Panc1 (cell line): Measurements from ENCODE around the gene RIMS1. TPM values are rescaled to one million over a fixed set of nuclear protein-coding genes. Genes with fewer than 3 reads are reported as not detected.

Experiments
- ATAC-seq: fragments of 200-7000 bp; cut with Tn5 transposase; 2 replicates; pipeline ENCODE4 v1.9.1; 2020; ENCODE audit warnings: mild to moderate bottlenecking, moderate library complexity
- BruUV-seq: library from RNA; stranded (reverse); fragments of 400-500 nt; replicated peaks from 2 replicates; lab custom pipeline; 2021; lab: Mats Ljungman, UMichigan
- CTCF ChIA-PET: fragments of 300-600 bp; sonication (Branson Sonifier 250); formaldehyde crosslinking; loops from one replicate; lab custom pipeline; 2022; ENCODE audit warnings: antibody characterized with exemption; lab: Charles Lee
- POLR2A ChIA-PET: fragments of 300-600 bp; sonication (Branson Sonifier 250); formaldehyde crosslinking; loops from one replicate; lab custom pipeline; 2022; ENCODE audit warnings: antibody characterized with exemption; lab: Charles Lee
- DNase-seq: peaks from one replicate; pipeline ENCODE4 v3.0.0-alpha.2; 2010; ENCODE audit warnings: low read depth, low spot score
- H3K27ac ChIP-seq: 2 replicates; pipeline ENCODE4 v1.5.1; 2011; ENCODE audit warnings: mild to moderate bottlenecking, low read length, inconsistent platforms
- H3K27me3 ChIP-seq: fragments of 200-500 bp; sonication (Bioruptor generic); 2 replicates; pipeline ENCODE4 v1.6.0; 2014; ENCODE audit warnings: low read length, inconsistent platforms; ENCODE audit not compliant: control insufficient read depth, insufficient read depth
- H3K36me3 ChIP-seq: fragments of 200-500 bp; sonication (Bioruptor generic); 2 replicates; pipeline ENCODE4 v1.5.1; 2014; ENCODE audit warnings: inconsistent platforms, mild to moderate bottlenecking, low read length, moderate library complexity; ENCODE audit not compliant: control insufficient read depth, insufficient read depth
- H3K4me1 ChIP-seq: 2 replicates; pipeline ENCODE4 v1.5.1; 2011; ENCODE audit warnings: inconsistent platforms, mild to moderate bottlenecking, low read length, moderate library complexity; ENCODE audit not compliant: control insufficient read depth, insufficient read depth
- H3K4me3 ChIP-seq, 2 experiments: 2 replicates each; pipeline ENCODE4 v1.5.1; 2011 to 2012; ENCODE audit warnings: low read depth in 2 of 2, low read length in 2 of 2, mild to moderate bottlenecking in 2 of 2, inconsistent platforms in 1 of 2, moderate library complexity in 1 of 2
- H3K9me3 ChIP-seq: fragments of 200-500 bp; sonication (Bioruptor generic); 2 replicates; pipeline ENCODE4 v1.5.1; 2014; ENCODE audit warnings: low read depth, mild to moderate bottlenecking, inconsistent platforms, low read length, moderate library complexity; ENCODE audit not compliant: control insufficient read depth, insufficient read depth
- CTCF ChIP-seq: fragments of 450-650 bp; IDR thresholded peaks from 2 replicates; pipeline ENCODE4 v1.5.1; 2017; ENCODE audit warnings: mild to moderate bottlenecking
- POLR2AphosphoS5 ChIP-seq: IDR thresholded peaks from 2 replicates; pipeline ENCODE4 v1.6.1; 2012; ENCODE audit warnings: mild to moderate bottlenecking, low read depth, low read length, moderate library complexity
- REST ChIP-seq, 2 experiments: IDR thresholded peaks; 2 replicates each; pipeline ENCODE4 v1.6.1; 2011 to 2012; ENCODE audit warnings: low read depth in 2 of 2, control low read depth in 1 of 2, low read length in 1 of 2, mild to moderate bottlenecking in 1 of 2, moderate library complexity in 1 of 2; ENCODE audit not compliant: insufficient read depth in 1 of 2
- SIN3A ChIP-seq: IDR thresholded peaks from 2 replicates; pipeline ENCODE4 v1.6.1; 2012; ENCODE audit warnings: low read depth, mild to moderate bottlenecking, low read length, moderate library complexity, borderline replicate concordance; ENCODE audit not compliant: insufficient read depth
- TCF7L2 ChIP-seq: IDR thresholded peaks from 2 replicates; pipeline ENCODE4 v1.6.1; 2011; ENCODE audit warnings: mild to moderate bottlenecking, low read depth, low read length, inconsistent platforms
- in situ Hi-C: cut with HindIII; loops from 2 replicates; pipeline ENCODE4 v1.10.0; 2016; ENCODE audit warnings: low sequenced_read_pairs, low pct_unique_long_range_greater_than_20kb
- intact Hi-C: fragments of 100-400 bp; cut with micrococcal nuclease; formaldehyde crosslinking; loops from one replicate; pipeline ENCODE4 v1.10.0; 2022; ENCODE audit not compliant: unreplicated experiment
- total RNA-seq: library from RNA; stranded (reverse); gene quantifications from one replicate; pipeline ENCODE4 v1.2.1, GENCODE V29; 2021; ENCODE audit not compliant: unreplicated experiment

The RIMS1 gene
- total RNA-seq, 1 experiment from 2014 or later = 0.18 TPM

DNA sequence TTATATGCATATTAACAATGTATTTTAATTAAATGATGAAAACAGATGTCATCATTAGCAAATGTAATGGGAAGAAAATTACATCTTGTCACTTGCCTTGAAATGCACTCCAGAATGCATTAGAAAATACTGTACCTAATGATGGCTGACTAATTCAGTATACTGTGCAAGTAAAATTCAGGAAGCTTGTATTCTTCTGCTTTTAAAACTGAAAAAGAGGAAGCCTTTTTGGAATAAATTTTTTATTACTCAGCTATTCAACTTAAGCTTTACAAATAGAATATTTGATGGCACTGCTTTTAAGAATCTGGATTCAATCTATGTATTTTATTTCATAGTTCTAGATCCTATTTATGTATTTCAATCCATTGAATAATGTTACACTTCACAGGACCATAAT lies 195.5 kb downstream of the RIMS1 start:
- Histone ChIP-seq H3K9me3 (no peaks in the 10 kb centered on the region), H3K4me3 (no peak overlapping the region), H3K4me1 (no peaks in the 10 kb centered on the region), H3K27ac (no peak overlapping the region), H3K36me3 (no peaks in the 10 kb centered on the region), H3K27me3 (peaks cover 14% of the 10 kb centered on the region; the same call in 1 of the 2 replicates)
- ChIA-PET CTCF (no interaction called here), POLR2A (no interaction called here)
- no peak for DNase-seq
- no TSS peak for BruUV-seq
- in situ Hi-C loops = no loop called here
- intact Hi-C loops = loop anchor here (10.0 kb wide), 1 partner anchor 697 kb away; no protein-coding TSS in a partner anchor
- TF ChIP-seq TCF7L2 (no peak), POLR2AphosphoS5 (no peak), SIN3A (no peak), CTCF (no peak), REST (IDR thresholded peaks at IDR 0.05; ENCODE audit: insufficient read depth in 1 of 2, low read depth in 2 of 2, low read length in 1 of 2) (no peak)
- no peak for ATAC-seq

DNA sequence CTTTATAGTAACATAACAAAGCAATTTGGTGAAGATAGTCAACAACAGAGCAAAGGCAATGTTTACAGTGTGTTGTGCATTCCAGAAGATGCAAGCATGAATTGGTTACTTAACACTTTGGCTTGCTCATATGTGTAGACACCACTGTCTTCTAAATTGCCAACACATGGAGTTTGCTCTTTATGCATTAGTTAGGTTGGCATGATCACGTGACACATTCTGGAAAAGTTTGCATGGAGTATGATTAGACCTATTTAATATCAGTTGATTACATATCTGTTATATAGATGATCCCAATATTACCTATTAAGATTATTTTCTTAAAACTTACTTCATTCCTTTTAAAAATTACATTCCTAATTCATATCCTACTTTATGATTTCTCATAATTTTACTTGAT lies 197.6 kb downstream of the RIMS1 start:
- in situ Hi-C loops (no loop called here), intact Hi-C loops (loop anchor here (2.0 to 10.0 kb wide), 2 partner anchors 549 to 699 kb away; no protein-coding TSS in a partner anchor)
- Histone ChIP-seq H3K36me3 (no peaks in the 10 kb centered on the region), H3K4me1 (no peaks in the 10 kb centered on the region), H3K9me3 (no peaks in the 10 kb centered on the region), H3K27me3 (peaks cover 14% of the 10 kb centered on the region; the same call in 1 of the 2 replicates), H3K27ac (no peak overlapping the region), H3K4me3 (no peak overlapping the region)
- POLR2A ChIA-PET = no interaction called here
- ATAC-seq (no peak), DNase-seq (no peak)
- CTCF ChIA-PET = no interaction called here
- TF ChIP-seq SIN3A (no peak), CTCF (no peak), TCF7L2 (no peak), REST (IDR thresholded peaks at IDR 0.05; ENCODE audit: insufficient read depth in 1 of 2, low read depth in 2 of 2, low read length in 1 of 2) (no peak), POLR2AphosphoS5 (no peak)
- no TSS peak for BruUV-seq
